HG03439 (cell line): ENCODE data around the gene INPP5A.
"Not testable (repeated sequence)": the region's sequence is repeated elsewhere in the genome, so short reads cannot be mapped to it uniquely, and the experiment has no call there.

ENCODE experiments used
- ATAC-seq: cut with Tn5 transposase; IDR thresholded peaks from one replicate; pipeline ENCODE4 v1.9.1; 2021; ENCODE audit warnings: mild to moderate bottlenecking, moderate library complexity; ENCODE audit not compliant: unreplicated experiment

INPP5A gene

DNA sequence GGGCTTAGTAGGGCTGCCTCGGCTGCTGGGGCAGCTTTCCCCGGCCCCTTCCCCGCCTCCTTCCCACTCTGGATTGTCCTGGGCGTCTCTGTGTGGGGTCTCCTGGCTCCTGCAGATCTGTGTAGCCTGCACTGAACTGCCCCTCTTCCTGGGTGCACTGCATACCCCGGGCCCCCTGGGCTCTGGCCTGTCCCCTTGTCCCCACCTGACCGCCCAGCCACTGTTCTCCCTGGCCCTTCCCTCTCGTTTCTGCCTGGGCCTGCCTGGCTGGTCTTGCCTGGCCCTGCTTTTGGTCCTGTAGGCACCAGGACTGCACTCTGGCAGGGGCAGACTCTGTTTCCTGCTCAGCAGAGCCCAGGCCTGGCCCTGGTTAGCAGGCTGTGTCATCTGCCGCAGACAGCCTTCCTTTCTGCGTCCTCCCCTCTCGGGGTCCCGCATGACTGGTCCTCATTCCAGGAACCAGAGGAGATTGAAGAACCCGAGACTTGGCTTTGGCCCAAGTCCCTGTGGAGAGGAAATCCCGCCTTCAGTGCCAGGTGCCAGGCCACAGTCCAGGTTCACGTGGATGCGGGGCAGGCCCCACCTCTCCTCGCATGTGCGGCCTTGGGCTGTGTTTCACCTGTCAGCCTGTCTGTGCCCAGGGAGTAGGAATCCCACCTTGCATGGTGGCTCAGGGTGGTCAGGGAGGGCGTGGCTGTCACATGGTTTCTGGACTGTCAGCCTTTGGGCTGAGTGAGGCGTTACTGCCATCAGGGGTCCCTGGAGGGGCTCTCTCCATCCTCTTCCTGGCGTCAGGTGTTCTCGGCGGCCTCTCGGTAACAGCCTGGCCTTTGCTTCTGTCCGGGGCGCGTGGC is 9.2 kb downstream of the INPP5A start:
- ATAC-seq, result no peak

GRCh38 chr10:132547421-132547861 is 9.9 kb downstream of the INPP5A start:
- no peak for ATAC-seq

DNA sequence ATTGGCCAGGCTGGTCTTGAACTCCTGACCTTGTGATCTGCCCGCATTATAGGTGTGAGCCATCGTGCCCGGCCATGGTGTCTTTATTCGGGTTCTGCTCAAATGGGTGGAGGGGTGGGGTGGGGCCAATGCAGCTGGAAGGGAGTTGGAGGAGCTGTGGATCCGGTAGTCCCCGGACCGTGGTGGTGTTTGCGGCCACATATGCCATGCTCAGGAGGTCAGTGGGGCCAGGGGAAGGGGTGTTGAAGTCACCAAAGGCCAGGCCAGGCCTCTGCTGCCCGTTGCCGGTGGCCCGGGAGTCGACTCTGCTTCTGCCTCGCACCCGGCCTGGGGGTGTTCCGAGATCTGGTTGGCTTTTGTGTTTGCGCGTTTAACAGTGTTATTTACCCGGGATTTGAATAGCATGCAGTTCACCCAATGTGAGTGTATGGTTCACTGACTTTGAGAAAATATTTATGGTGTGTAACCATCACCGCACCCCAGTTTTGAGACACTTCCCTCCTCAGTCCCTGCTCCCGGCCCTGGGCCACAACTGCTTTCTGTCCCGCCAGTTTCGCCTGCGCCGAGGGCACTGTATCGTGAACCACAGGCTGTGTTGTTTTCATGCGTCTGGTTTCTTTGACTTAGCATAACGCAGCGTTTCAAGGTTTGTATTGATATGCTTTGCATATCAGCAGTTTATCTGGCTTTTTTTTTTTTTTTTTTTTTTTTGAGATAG is 10.7 kb downstream of the INPP5A start:
- no peak for ATAC-seq

GRCh38 chr10:132548869-132549268 is 11.3 kb downstream of the INPP5A start:
- ATAC-seq, result no peak

- no peak for ATAC-seq
These were observed 11.8 kb downstream of the INPP5A start for GRCh38 chr10:132549371-132549770.

DNA sequence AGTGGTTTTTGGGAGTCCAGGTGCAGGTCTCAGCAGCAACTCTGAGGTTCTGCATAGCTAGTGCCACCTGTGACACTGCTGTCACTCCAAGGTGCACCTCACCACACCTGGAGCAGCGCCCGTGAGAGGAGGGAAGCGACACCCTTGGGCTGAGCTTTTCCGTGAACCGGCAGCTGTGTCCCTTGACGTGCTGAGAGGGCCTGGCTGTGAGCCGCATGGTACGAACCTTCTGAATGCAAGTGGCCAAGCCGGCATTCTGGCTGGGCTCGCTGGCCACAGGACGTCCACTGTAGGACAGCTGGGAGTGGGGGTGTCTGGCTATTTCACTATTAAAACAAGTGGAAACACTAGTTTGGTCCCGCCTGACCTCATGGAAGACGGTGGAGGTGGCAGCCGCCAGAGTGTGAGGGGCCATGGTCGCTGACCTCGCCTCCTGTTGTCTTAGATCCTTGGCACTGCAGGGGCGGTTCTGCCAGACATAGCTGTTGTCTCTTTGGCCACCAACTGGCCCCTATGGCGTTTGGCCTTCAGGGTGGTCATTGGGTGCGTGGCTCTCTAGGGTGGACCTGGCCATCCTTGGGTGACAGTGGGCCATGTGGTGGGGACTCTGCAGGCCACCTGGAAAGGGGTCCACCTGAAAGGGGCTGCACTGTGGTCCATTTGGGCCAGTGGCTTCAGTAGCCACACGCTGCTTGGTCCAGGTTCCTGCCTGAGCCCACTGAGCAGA is 12.9 kb downstream of the INPP5A start:
- ATAC-seq, result no peak

DNA sequence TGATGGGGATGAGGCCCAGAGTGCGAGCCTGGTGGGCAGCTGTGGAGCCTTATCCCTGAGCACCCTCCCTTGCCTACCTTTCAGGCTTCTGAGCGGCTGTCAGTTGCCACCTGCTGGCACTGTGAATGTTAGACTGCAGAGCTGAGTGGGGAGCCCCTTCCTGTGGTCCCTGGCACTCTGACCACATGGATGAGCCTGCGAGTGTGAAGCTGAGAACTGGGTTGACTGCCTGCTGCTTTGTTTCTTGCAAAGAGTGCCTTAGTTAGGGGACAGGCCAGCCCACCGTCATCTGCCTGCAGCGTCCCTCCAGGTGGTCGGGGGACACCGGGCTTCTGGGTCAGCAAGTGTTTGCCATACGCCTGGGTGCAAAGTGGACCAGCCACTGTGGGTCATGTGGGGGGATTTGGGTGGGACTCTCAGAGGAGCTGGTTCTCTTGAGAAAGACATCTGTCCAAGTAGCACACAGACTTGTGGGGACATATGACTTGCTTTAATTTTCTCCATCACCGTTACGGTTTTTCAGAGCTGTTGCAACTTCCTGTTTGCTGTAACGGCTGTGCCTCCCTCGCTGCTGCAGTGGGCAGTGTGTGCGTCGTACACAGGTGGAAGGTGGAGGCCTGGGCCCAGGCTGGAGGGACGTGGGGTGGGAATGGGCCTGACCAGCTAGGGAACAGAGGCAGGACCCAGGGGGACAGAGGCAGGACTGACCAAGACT is 13.7 kb downstream of the INPP5A start:
- ATAC-seq, result peak; percentile 57

DNA sequence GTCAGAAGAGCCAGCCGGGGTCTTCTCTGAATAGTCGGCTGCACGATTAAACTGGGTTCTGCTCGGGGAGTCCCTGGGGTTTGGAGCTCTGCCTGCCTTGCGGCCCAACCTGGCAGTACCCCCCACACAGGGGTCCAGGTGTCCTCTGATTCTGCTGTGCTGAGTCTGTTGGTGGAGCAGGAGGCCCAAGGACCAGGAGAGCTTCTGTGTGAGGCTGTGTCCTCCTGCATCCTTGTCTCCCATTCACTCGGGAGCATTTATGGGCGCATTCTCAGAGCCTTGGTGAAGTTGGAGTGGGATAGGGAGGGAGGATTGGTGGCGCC is 14.2 kb downstream of the INPP5A start:
- ATAC-seq, result no peak

GRCh38 chr10:132552635-132553034 is 15.0 kb downstream of the INPP5A start:
- not testable (repeated sequence) for ATAC-seq

- ATAC-seq, result not testable (repeated sequence)
These were observed 16.0 kb downstream of the INPP5A start for GRCh38 chr10:132553568-132553967.

- no peak for ATAC-seq
These were observed 16.7 kb downstream of the INPP5A start for GRCh38 chr10:132554053-132554990.

GRCh38 chr10:132554991-132555647 is 17.5 kb downstream of the INPP5A start:
- ATAC-seq, result no peak

DNA sequence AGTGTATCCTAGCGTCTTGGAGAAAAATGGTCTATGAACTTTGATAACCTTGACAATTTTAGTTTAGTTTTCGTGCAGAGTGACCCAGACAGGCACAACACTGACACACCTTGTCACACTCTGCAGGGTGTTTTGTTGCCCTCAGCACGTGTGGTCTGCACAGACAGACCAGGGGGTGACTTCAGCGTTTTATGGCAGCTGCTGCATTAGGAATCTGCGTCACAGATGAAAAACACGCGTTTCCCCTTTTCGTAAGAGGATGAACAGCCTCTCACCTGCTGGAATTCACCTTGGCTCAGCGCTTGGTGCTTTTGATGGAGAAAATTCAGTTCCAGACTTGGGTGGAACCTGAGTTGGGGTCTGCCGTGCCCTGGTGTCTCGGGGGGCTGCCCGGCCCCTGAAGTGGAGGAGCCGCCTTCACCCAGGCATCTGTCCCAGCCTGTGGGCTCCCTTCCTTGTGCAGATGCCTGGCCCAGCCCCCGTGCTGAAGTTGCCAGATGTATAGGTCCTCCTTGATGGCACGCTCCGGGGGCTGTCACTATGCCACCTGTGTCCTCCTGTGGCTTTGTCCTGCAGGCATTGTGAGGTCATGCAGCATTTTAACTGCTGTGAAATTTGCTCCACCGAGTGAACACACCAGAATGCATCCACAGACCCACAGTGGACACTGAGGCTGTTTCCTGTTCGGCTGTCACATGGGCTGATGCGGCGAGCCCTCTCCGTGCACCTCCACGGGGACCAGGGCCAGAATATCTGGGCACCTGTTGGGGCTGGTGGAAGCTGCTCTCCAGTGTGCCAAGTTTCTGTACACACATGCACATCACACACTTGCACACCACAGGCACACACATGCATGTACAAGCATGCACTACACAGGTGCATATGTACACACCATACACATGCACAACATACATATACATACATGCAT is 18.3 kb downstream of the INPP5A start:
- no peak for ATAC-seq

- no peak for ATAC-seq
These were observed 19.4 kb downstream of the INPP5A start for GRCh38 chr10:132556994-132557441.

- no peak for ATAC-seq
These were observed 20.3 kb downstream of the INPP5A start for GRCh38 chr10:132557696-132558515.

- ATAC-seq, result no peak
These were observed 21.2 kb downstream of the INPP5A start for GRCh38 chr10:132558516-132559413.
